ENCODE measurements around the gene ALG5.

The ALG5 gene

GRCh38 chr13:37010424-37010823 lies 11.3 kb upstream of the ALG5 start:
- Histone ChIP-seq H3K79me2 (ENCODE audit: insufficient read depth, low read length) (peaks cover 5% of the 10 kb centered on the region; the same call in 1 of the 2 replicates), H3K9ac (ENCODE audit: low read depth, low read length) (no peak overlapping the region), H3K4me3 (ENCODE audit: low read depth in 1 of 2, low read length in 2 of 2) (no peak overlapping the region), H3K27ac (ENCODE audit: low read length) (no peak overlapping the region), H2AFZ (ENCODE audit: low read depth, low read length) (no peak overlapping the region), H3K27me3 (ENCODE audit: insufficient read depth, low read length, poor library complexity) (no peaks in the 10 kb centered on the region), H3K36me3 (ENCODE audit: insufficient read depth, low read length) (peaks cover 86% of the 10 kb centered on the region), H3K4me2 (ENCODE audit: insufficient read depth, low read length) (no peak overlapping the region), H3K4me1 (ENCODE audit: insufficient read depth, low read length) (no peaks in the 10 kb centered on the region; the same call in 1 of the 2 replicates), H4K20me1 (ENCODE audit: insufficient read depth, low read length) (no peaks in the 10 kb centered on the region; the same call in 1 of the 2 replicates), H3K9me3 (ENCODE audit: insufficient read depth, low read length, severe bottlenecking) (no peaks in the 10 kb centered on the region)
- no peak for TF ChIP-seq EZH2 (IDR thresholded peaks at IDR 0.05; ENCODE audit: borderline replicate concordance, low read depth, low read length, severe bottlenecking)
- TF ChIP-seq CTCF (IDR thresholded peaks at IDR 0.05; ENCODE audit: borderline replicate concordance, extremely low read depth, low read length, poor library complexity, severe bottlenecking) = no peak
- DNase-seq (no peak), ATAC-seq (ENCODE audit: insufficient read depth, low read depth) (peak; percentile 47; the same call in 2 of the 3 replicates)

- peaks cover 86% of the 10 kb centered on the region for H3K36me3 ChIP-seq (ENCODE audit: insufficient read depth, low read length)
- no peak for DNase-seq
- H3K27ac ChIP-seq (ENCODE audit: low read length) = no peak overlapping the region
- ATAC-seq (ENCODE audit: insufficient read depth, low read depth) = no peak
- TF ChIP-seq EZH2 (IDR thresholded peaks at IDR 0.05; ENCODE audit: borderline replicate concordance, low read depth, low read length, severe bottlenecking) (no peak), CTCF (IDR thresholded peaks at IDR 0.05; ENCODE audit: borderline replicate concordance, extremely low read depth, low read length, poor library complexity, severe bottlenecking) (no peak)
- no peaks in the 10 kb centered on the region for H3K27me3 ChIP-seq (ENCODE audit: insufficient read depth, low read length, poor library complexity)
- no peaks in the 10 kb centered on the region for H3K9me3 ChIP-seq (ENCODE audit: insufficient read depth, low read length, severe bottlenecking)
- no peak overlapping the region for H2AFZ ChIP-seq (ENCODE audit: low read depth, low read length)
- peaks cover 7% of the 10 kb centered on the region; the same call in 1 of the 2 replicates for H3K79me2 ChIP-seq (ENCODE audit: insufficient read depth, low read length)
- H4K20me1 ChIP-seq (ENCODE audit: insufficient read depth, low read length) = no peaks in the 10 kb centered on the region; the same call in 1 of the 2 replicates
- no peak overlapping the region for H3K9ac ChIP-seq (ENCODE audit: low read depth, low read length)
- no peaks in the 10 kb centered on the region; the same call in 1 of the 2 replicates for H3K4me1 ChIP-seq (ENCODE audit: insufficient read depth, low read length)
- no peak overlapping the region for H3K4me3 ChIP-seq (ENCODE audit: low read depth in 1 of 2, low read length in 2 of 2)
- H3K4me2 ChIP-seq (ENCODE audit: insufficient read depth, low read length) = no peak overlapping the region
These were observed 10.6 kb upstream of the ALG5 start for GRCh38 chr13:37009692-37010091.

- H2AFZ ChIP-seq (ENCODE audit: low read depth, low read length) = peak overlapping the region; percentile 51; the same call in 1 of the 2 replicates
- H3K4me2 ChIP-seq (ENCODE audit: insufficient read depth, low read length) = peak overlapping the region; percentile 81
- DNase-seq = no peak
- H3K9me3 ChIP-seq (ENCODE audit: insufficient read depth, low read length, severe bottlenecking) = no peaks in the 10 kb centered on the region
- peak overlapping the region; percentile 99 for H3K27ac ChIP-seq (ENCODE audit: low read length)
- no peak for ATAC-seq (ENCODE audit: insufficient read depth, low read depth)
- H3K4me3 ChIP-seq (ENCODE audit: low read depth in 1 of 2, low read length in 2 of 2) = peak overlapping the region; percentile 51 to 80
- TF ChIP-seq EZH2 (IDR thresholded peaks at IDR 0.05; ENCODE audit: borderline replicate concordance, low read depth, low read length, severe bottlenecking) (no peak), CTCF (IDR thresholded peaks at IDR 0.05; ENCODE audit: borderline replicate concordance, extremely low read depth, low read length, poor library complexity, severe bottlenecking) (no peak)
- H3K4me1 ChIP-seq (ENCODE audit: insufficient read depth, low read length) = peaks cover 42% of the 10 kb centered on the region
- peaks cover 63% of the 10 kb centered on the region for H3K79me2 ChIP-seq (ENCODE audit: insufficient read depth, low read length)
- peak overlapping the region; percentile 91 for H3K9ac ChIP-seq (ENCODE audit: low read depth, low read length)
- no peaks in the 10 kb centered on the region for H3K27me3 ChIP-seq (ENCODE audit: insufficient read depth, low read length, poor library complexity)
- H3K36me3 ChIP-seq (ENCODE audit: insufficient read depth, low read length) = peaks cover 48% of the 10 kb centered on the region
- H4K20me1 ChIP-seq (ENCODE audit: insufficient read depth, low read length) = no peaks in the 10 kb centered on the region
These were observed 2.7 kb upstream of the ALG5 start for GRCh38 chr13:37001921-37002250.
